ENCODE data around the gene GPR17.

Gene GPR17

GRCh38 chr2:127614731-127615130, 31.2 kb upstream of the GPR17 start:
- DNase-seq, result peak; percentile 5

GRCh38 chr2:127615511-127616166, 30.3 kb upstream of the GPR17 start:
- no peak for DNase-seq

DNA sequence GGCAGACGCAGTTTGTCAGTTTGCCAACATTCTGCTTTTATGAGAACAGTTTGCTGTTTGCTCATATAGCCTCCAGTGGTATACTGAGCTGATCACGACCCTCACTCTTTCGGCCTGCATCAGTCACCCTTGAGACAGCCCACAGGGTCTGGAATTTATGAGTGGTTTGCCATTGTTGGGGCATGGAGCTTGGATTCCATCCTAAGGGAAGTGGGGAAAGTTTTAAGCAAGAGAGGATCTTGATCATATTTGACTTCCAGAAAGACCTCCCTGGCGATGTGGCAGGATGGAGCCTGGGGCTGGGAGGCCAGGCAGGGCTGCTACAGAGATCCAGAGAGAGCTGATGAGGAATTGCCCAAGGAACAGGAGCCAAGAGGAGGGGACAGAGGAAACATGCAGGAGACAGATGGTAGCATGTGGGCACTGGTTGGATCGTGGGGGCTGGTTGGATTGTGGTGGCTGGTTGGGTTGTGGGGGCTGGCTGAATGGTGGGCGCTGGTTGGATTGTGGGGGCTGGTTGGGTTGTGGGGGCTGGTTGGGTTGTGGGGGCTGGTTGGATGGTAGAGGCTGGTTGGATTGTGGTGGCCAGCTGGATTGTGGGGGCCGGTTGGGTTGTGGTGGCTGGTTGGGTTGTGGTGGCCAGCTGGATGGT, 27.3 kb upstream of the GPR17 start:
- DNase-seq, result no peak

- DNase-seq, result no peak
These were observed 26.8 kb upstream of the GPR17 start for GRCh38 chr2:127619203-127619590.

DNA sequence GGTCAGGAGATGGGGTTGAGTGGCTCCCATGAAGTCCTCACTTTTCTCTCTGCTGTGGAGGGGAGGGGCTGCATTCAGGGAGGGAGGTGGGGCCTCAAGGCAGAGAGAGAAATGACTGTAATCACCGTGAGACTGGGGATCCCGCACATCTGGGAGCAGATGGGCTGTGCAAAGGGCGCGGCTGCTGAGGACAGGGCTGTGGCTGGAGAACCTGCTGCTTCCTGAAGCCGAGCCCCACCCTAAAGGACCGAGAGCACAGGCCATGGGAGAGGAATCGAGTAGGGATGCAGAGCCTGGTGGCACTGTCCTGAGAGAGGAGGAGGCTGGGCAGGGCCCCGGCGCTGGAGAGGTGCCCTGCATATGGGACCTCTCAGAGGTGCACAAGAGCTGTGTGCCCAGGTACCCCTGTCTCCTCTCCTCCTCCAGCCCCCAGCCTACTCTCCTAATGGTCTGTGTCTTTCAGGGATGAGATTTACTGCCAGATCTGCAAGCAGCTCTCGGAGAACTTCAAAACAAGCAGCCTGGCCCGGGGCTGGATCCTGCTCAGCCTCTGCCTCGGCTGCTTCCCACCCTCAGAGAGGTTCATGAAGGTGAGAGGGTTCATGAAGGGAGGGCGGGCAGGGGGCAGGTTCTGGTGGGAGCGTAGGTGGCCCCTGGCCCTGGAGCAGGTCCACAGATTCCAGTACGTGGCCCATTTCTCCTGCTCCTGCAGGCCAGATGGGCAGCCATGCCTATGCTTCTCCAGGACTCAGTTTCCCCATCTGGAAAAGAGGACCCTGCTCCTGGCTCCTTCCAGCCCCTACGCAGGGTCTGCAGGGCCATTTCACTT, 25.9 kb upstream of the GPR17 start:
- DNase-seq, result no peak

GRCh38 chr2:127620866-127621265, 25.1 kb upstream of the GPR17 start:
- DNase-seq, result no peak

DNA sequence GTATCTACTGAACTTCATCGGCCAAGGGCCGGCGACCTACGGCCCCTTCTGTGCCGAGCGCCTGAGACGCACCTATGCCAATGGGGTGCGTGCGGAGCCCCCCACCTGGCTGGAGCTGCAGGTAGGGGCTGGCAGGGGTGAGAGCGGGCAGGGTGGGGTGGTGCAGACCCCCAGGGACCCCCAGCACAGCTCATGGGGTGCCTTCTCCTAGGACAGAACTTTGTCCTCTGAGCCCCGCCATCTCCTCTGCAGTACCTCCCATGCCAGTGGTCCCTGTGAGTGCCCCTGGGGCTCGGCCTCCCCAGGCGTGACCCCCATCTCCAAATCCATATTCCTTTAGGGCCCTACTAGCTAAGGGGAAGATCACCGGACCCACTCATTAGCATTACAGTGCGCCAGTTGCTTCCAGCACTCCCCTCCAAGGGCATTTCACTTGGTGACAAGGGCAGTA, 23.9 kb upstream of the GPR17 start:
- no peak for DNase-seq

- DNase-seq, result no peak
These were observed 23.2 kb upstream of the GPR17 start for GRCh38 chr2:127622561-127623387.

DNA sequence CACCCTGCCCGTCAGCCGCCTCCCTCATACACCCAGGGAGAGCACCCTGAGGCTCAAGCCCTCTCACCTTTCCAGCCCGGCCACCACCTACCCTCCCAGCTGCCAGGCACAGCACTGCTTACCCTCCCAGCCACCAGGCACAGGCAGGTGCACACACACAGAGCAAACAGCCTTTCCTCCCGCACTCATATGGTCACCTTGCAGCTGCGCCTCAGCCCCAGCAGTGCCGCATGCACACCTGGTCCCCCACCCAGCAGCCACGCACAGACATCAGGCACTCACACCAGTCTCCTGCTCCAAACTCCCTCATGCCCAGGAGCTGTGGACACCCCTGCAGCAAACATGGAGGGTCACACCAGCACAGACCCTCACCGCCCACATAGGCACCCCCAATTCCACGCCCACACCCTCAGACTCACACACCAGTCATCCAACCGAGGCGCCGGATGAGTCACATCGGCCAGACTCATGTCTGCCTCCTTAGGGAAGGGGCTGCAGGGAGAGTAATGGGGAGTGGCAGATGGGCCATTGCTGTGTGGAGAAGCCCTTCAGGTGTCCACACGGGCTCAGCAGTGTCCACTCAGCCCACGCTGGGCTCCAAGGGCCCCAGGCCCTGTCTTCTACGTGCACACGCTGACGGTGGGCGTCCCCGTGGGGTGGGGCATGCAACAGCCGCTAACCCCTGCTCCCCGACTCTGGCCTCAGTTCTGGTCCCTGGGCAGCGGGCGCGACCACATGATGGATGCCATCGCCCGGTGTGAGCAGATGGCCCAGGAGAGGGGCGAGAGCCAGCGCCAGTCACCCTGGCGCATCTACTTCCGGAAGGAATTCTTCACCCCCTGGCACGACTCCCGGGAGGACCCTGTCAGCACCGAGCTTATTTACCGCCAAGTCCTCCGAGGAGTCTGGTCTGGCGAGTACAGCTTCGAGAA, 22.3 kb upstream of the GPR17 start:
- peak; percentile 53 for DNase-seq

- no peak for DNase-seq
These were observed 21.6 kb upstream of the GPR17 start for GRCh38 chr2:127624320-127624755.

DNA sequence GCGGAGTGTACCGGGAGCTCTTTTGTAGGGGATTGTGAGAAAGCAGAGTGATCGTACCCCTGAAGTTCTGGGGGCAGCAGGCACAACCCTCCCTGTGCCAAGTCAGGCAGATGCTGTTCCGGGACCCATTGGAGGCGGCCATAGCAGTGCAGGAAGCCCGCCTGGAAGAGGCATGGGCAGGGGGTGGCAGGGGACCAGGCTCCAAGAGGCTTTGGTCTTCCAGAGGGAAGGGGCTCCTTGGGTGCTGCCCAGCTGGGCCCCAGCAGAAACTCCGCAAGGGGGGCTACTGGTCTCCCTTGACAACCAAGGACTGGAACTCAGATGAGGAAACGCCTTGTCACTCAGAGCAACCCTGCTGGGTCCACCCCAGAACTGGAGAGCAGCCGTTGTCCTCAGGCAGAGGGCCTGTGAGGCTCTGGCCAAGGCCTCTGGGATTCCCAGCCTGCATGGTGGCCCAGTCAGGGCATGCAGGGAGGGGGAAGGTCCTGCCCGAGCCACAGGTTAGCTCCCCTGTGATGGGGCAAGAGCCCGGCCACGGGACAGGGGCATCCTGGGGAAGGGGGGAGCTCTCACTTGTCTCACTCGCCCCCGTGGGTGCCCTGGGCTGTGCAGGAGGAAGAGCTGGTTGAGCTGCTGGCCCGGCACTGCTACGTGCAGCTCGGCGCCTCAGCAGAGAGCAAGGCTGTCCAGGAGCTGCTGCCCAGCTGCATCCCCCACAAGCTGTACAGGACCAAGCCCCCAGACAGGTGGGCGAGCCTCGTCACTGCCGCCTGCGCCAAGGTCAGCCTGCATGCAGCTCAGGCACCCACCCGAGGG, 21.0 kb upstream of the GPR17 start:
- DNase-seq, result no peak

- no peak for DNase-seq
These were observed 20.4 kb upstream of the GPR17 start for GRCh38 chr2:127625572-127625951.

GRCh38 chr2:127626175-127626574, 19.8 kb upstream of the GPR17 start:
- DNase-seq, result no peak

DNA sequence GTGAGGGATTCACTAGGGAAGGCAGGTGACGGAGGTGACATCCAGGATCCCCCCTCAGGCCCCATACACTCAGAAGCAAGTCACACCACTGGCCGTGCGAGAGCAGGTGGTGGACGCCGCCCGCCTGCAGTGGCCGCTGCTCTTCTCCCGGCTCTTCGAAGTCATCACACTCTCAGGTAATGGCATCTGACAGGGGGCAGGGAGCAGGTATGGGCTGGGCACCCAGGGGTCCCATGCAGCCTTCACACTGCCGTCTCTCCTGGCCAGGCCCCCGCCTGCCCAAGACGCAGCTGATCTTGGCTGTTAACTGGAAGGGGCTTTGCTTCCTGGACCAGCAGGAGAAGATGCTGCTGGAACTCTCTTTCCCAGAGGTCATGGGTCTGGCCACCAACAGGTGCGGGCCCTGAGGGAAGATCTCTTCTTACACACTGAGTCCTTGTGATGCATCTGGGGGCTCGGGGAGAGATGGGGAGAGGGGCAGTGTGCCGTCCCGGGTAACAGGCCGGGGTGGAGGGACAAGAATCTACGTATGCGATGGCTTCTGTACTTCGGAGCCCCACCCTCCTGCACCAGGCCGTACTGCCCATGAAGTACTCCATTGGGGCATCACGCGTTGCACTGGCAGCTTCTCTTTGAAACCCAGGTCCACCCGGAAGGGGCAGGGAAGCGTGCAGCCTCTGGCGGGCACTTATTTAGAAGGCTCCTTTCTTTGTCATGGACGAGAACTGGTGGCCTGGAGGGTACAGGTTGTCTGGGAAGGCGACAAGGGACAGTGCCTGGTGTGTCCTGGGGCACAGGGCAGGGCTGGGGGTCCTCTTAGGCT, 18.8 kb upstream of the GPR17 start:
- no peak for DNase-seq

- no peak for DNase-seq
These were observed 18.0 kb upstream of the GPR17 start for GRCh38 chr2:127627740-127628571.

DNA sequence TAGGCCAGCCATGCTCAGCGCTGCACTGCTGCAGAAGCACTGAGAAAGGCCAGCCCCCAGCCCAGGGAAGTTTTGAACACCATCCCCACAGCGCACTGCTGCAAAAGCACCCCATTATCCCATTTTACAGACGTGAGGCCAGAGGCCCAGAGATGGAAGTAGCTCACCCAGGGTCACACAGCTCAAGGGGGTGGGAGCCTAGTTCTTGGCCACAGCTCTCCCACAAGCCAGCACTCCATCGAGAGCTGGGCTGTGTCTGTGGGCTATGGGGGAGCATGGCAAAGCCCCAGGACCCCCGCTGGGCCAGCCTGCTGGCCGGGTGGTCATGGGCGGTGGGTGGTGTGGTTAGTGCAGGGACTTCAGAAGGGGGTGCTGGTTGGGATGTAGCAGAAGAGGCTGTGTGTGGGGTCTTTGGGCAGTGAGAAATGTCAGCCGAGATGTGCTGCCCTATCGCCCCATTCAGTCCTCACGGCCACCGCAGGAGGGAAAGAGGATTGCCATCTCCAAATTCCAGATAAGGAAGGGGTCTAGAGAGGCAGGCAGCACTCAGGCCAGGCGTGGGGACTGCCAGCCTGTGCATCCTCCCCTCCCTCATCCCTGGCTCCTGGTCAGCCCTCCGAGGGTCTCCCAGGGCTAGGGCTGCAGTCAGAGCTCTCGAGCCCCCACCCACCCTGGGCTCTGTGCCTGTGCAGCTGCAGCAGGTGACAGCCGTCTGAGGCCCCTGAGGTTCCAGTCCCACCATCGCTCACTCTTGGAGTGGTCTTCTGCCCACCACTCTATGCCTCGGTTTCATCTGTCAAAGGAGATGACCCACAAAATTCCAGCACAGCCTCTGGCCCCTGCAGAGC, 17.0 kb upstream of the GPR17 start:
- DNase-seq, result no peak

- DNase-seq, result no peak
These were observed 16.3 kb upstream of the GPR17 start for GRCh38 chr2:127629637-127630036.
